Raji (cell line): ENCODE data around the gene TNRC18.

Source experiments
- POLR2A ChIP-seq: IDR thresholded peaks from 2 replicates; pipeline ENCODE4 v1.6.1; 2011; ENCODE audit warnings: low read depth, low read length, control low read depth; ENCODE audit not compliant: insufficient read depth

Gene TNRC18

GRCh38 chr7:5352440-5353010 is 71.1 kb downstream of the TNRC18 start:
- no peak for TF ChIP-seq POLR2A

- TF ChIP-seq POLR2A, result no peak
These were observed 71.9 kb downstream of the TNRC18 start for GRCh38 chr7:5351507-5352265.

GRCh38 chr7:5350600-5351385 is 72.8 kb downstream of the TNRC18 start:
- TF ChIP-seq POLR2A, result no peak

- TF ChIP-seq POLR2A, result no peak
These were observed 73.5 kb downstream of the TNRC18 start for GRCh38 chr7:5350174-5350463.

GRCh38 chr7:5349437-5350173 is 74.0 kb downstream of the TNRC18 start:
- no peak for TF ChIP-seq POLR2A

GRCh38 chr7:5349005-5349380 is 74.6 kb downstream of the TNRC18 start:
- TF ChIP-seq POLR2A, result no peak

- no peak for TF ChIP-seq POLR2A
These were observed 75.3 kb downstream of the TNRC18 start for GRCh38 chr7:5348134-5349004.

GRCh38 chr7:5345671-5346070 is 78.0 kb downstream of the TNRC18 start:
- TF ChIP-seq POLR2A, result no peak

GRCh38 chr7:5345171-5345570 is 78.5 kb downstream of the TNRC18 start:
- TF ChIP-seq POLR2A, result no peak

- TF ChIP-seq POLR2A, result no peak
These were observed 79.3 kb downstream of the TNRC18 start for GRCh38 chr7:5344342-5344741.

- TF ChIP-seq POLR2A, result no peak
These were observed 79.8 kb downstream of the TNRC18 start for GRCh38 chr7:5343884-5344283.

- TF ChIP-seq POLR2A, result no peak
These were observed 81.0 kb downstream of the TNRC18 start for GRCh38 chr7:5342631-5343030.

GRCh38 chr7:5339955-5340354 is 83.7 kb downstream of the TNRC18 start:
- TF ChIP-seq POLR2A, result no peak

GRCh38 chr7:5337047-5337446 is 86.6 kb downstream of the TNRC18 start:
- no peak for TF ChIP-seq POLR2A

- no peak for TF ChIP-seq POLR2A
These were observed 89.0 kb downstream of the TNRC18 start for GRCh38 chr7:5334671-5335070.
